Activated T-cell treated with anti-CD3 and anti-CD28 coated beads for 24 hours (primary cell): ENCODE data around the gene NFAT5.
"Not testable (repeated sequence)": the region's sequence is repeated elsewhere in the genome, so short reads cannot be mapped to it uniquely, and the experiment has no call there.

Experiments
- DNase-seq: peaks from one replicate; pipeline ENCODE4 v3.0.0-alpha.2; 2020; ENCODE audit warnings: low read depth

Gene NFAT5

GRCh38 chr16:69595127-69596036 lies 29.6 kb downstream of the NFAT5 start:
- DNase-seq, result no peak

DNA sequence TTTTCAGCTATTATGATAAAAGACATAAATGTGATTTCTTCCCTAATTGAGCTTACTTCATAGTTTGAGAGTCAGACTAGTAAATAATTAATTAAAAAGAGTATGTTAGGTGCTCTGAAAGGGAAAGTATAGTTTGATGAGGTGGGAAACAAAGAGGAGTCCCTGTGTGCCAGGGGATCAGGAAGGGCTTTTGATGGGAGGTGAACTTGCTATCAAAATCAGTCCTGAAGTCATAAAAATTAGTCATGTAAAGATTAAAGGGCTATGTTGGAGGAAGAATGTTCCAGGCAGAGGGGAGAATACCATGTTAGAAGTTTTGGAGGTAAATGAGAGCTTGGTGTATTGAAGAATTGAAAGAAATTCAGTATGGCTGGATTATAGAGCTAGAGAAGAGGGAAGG lies 31.0 kb downstream of the NFAT5 start:
- no peak for DNase-seq

- DNase-seq, result no peak
Observed at GRCh38 chr16:69598045-69598444, 32.3 kb downstream of the NFAT5 start.

DNA sequence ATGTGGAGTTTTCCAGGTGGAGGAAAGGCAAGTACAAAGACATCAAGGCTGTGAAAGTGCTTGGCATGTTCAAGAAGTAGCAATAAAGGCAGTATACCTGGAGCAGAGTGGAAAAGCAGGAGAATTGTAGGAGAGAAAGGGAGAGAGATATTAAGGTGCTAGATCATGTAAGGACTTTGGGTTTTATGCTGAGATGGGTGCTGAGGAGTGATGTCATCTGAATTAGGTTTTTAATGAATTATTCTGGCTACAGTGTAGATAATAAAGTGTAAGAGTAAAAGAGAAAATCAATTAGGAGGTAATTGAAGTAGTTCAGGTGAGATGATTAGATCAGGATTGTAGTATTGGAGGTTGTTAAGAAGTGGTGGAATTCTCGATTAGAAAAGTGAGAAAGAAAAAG lies 34.0 kb downstream of the NFAT5 start:
- no peak for DNase-seq

GRCh38 chr16:69600202-69600601 lies 34.4 kb downstream of the NFAT5 start:
- DNase-seq, result no peak

DNA sequence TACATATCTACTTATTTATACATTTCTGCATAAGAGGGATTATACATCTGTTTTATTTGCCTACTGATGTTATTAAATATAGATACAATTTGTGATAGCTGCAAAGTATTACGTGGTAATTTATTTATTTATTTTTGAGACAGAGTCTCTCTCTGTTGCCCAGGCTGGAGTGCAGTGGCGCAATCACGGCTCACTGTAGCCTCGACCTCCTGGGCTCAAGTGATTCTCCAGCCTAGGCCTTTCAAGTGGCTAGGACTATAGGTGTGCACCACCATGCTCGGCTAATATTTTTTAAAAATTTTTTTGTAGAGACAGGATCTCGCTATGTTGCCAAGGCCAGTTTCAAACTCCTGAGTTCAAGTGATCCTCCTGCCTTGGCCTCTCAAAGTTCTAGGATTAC lies 35.5 kb downstream of the NFAT5 start:
- DNase-seq, result no peak

DNA sequence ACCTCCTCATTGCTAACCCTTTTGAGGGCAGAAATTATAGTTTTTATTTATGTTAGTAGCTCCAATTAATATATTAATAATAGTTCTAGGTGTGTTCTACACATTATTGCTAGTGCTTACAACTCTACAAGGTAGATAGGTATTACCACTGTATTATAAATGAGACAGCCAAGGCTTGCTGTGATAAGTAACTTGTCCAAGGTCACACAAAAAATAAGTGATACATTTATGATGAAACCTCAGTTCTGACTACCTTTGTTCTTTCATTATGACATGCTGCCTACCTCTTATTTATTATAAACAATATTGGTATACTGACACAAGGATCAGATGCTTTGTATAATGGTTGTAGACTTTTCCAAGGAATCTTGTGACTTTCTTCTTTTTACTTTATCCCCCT lies 41.2 kb downstream of the NFAT5 start:
- DNase-seq, result no peak

GRCh38 chr16:69607674-69608073 lies 41.9 kb downstream of the NFAT5 start:
- no peak for DNase-seq

DNA sequence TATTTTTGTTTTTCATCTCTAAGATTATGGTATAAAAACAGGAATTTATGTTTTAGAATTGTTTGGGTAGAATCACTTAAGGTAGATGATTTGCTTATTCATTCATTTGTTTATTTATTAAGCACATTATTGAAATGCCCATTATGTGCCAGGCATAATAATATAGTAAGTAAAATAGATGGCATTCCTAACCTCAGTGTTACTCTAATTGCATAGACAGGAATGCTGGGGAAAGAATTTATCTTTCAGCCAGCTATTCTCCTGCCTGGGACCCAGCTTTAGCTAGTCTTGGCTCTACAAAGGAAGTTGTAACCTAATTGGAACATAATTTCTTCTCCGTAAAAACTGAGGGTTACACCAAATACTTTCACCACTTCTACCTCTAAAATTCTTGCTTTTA lies 44.6 kb downstream of the NFAT5 start:
- no peak for DNase-seq

DNA sequence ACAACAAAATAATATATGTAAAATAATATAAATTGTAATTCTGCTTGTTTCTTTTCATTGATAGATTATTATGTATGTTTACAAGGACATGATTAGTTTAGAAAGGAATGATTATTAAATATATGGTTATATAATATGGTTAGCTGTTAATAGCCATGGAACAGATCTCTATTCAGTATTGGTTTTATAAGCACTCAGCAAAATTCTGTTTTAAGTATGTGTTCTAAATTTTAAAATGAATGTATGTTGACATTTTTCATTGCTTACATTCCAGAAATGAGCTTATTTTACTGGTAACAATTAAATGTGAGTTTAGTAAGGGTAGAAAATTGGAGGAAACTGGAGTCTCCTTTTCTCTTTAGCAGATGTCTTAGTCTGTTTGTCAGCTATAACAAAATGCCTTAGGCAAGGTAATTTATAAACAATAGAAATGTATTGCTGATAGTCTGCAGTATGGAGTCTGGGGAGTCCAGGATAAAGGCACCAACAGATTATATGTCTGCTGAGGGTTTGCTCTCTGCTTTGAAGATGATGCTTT lies 45.4 kb downstream of the NFAT5 start:
- no peak for DNase-seq

GRCh38 chr16:69613378-69614154 lies 47.8 kb downstream of the NFAT5 start:
- DNase-seq, result no peak

DNA sequence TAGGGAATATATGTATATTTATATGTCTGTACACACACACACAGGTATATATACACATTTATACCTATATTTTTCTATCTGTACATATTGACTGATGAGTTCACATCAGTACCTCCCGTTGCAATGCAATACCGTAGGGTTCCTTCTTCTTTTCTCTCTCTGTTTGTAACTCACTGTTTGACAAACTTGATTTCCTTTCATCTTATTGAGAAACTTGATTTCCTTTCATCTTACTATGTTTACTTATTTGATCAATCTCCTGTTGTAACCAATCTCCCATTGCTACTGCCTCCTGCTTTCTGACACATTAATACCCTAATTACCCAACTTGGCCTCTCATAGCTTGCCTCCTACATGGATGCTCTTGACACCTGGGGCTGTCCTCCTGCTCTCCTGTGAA lies 49.8 kb downstream of the NFAT5 start:
- no peak for DNase-seq

DNA sequence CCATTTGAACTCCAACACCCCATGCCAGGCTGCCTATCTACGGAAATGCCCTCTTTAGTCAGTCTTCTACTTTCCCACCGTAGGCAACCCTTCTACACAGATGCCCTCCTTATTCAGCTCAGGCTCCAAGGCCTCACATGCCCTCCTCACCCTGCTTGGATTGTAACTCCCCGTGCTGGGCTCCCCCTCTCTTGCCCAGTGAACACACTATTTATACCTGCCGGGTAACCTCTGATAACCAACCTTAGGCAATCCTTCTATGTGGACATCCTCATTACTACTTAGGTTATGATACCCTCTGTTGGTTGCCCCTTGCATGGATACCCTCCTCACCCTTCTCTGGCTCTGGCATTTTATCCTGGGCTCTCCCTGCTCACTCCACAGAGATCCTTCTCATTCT lies 50.3 kb downstream of the NFAT5 start:
- no peak for DNase-seq

- DNase-seq, result no peak
Observed at GRCh38 chr16:69618307-69618706, 52.5 kb downstream of the NFAT5 start.

GRCh38 chr16:69618721-69619120 lies 53.0 kb downstream of the NFAT5 start:
- no peak for DNase-seq

GRCh38 chr16:69619514-69619913 lies 53.7 kb downstream of the NFAT5 start:
- DNase-seq, result no peak

DNA sequence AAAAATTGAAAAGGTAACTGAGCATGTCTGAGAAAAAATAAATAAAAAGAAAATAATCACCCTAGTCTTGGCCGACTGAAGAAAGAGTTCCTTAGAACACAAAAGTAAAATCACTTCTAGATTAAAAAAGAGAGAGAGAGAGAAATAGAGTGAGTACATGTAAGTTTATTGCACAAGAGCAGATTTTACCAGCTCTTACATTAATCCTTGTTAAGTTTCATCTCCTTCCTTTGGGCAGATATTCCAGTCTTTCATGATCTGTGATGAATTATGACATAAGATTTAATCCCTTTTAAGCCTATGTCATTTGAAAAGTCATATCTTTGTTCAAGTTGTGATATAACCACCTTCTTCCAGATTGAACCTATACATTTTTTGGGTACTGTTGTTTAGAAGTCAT lies 54.8 kb downstream of the NFAT5 start:
- DNase-seq, result no peak

DNA sequence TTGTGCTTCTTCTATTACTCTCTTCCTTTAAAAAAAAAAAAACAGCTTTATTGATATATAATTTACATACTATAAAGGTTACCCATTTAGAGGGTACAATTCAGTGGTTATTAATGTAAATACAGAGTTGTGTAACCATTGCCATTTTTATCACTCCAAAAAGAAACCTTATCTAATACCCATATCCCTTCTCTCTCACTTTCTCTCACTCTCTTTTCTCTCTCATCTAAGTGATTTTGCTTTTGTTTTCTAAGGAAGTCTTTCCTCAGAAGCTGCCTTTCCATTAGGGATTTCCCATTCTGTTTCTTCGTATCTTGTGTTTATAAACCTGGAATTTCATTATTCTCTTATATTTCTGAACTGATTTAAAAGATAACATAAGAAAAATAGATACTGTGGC lies 55.5 kb downstream of the NFAT5 start:
- DNase-seq, result no peak

DNA sequence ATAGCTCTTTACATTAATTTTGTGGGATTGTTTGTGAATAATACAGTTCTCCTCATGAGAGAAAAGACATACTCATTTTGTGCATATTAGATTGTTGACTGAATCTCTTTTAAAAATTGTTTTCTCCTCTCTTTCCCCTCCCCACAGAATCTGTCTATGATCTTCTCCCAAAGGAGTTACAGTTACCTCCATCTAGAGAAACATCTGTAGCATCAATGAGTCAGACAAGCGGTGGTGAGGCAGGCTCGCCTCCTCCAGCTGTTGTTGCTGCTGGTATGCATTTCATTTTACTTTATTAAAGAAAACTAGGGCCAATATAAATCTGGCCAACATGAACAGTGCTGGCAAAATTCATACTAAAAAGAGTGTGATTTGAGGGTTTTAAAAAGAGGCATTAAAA lies 60.5 kb downstream of the NFAT5 start:
- no peak for DNase-seq

- DNase-seq, result no peak
Observed at GRCh38 chr16:69632828-69633227, 67.1 kb downstream of the NFAT5 start.

DNA sequence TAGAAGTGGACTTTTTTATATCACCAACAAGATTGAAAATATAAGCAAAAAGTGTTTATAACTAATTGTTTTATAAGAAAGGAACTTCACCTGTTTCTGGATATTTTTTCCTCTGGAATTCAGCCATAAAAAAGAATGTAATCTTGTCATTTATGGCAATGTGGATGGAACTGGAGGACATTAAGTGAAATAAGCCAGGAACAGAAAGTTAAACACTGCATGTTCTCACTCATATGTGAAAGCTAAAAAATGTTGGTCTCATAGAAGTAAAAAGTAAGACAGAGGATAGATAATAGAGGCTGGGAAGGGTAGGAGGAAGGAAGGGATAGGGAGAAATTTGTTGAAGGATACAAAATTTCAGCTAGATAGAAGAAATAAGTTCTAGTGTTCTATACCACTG lies 67.6 kb downstream of the NFAT5 start:
- no peak for DNase-seq

GRCh38 chr16:69636563-69637146 lies 70.9 kb downstream of the NFAT5 start:
- not testable (repeated sequence) for DNase-seq
